GM12801 (cell line): ENCODE data around the gene C14orf132.

Experiments
- CTCF ChIP-seq: IDR thresholded peaks from one replicate; pipeline ENCODE4 v1.5.1; 2011; ENCODE audit warnings: control low read depth; ENCODE audit not compliant: insufficient read length; ENCODE audit errors: extremely low read depth

Gene C14orf132

GRCh38 chr14:96053248-96053599 is 14.1 kb downstream of the C14orf132 start:
- TF ChIP-seq CTCF = no peak

- TF ChIP-seq CTCF = no peak
Observed at GRCh38 chr14:96053600-96054381, 14.6 kb downstream of the C14orf132 start.

- no peak for TF ChIP-seq CTCF
Observed at GRCh38 chr14:96054661-96055060, 15.5 kb downstream of the C14orf132 start.

GRCh38 chr14:96055065-96055752 is 16.0 kb downstream of the C14orf132 start:
- TF ChIP-seq CTCF = no peak

GRCh38 chr14:96055753-96056508 is 16.8 kb downstream of the C14orf132 start:
- TF ChIP-seq CTCF = no peak

GRCh38 chr14:96056509-96057422 is 17.6 kb downstream of the C14orf132 start:
- no peak for TF ChIP-seq CTCF
